22Rv1 (cell line): ENCODE results near the gene USP19.

ENCODE experiments used
- CTCF ChIP-seq: fragments of 450-650 bp; IDR thresholded peaks from 2 replicates; pipeline ENCODE4 v1.5.1; 2017; ENCODE audit warnings: mild to moderate bottlenecking
- ZFX ChIP-seq: fragments of 450-650 bp; IDR thresholded peaks from 2 replicates; pipeline ENCODE4 v1.6.1; 2017; ENCODE audit warnings: antibody characterized with exemption, borderline replicate concordance

GRCh38 chr3:49119036-49119435, 1.6 kb downstream of the USP19 start:
- TF ChIP-seq CTCF: no peak
- TF ChIP-seq ZFX: no peak
